IPS DF 19.7 (cell line): ENCODE data around the gene OSBPL6.

Source experiments
- DNase-seq: peaks from one replicate; pipeline ENCODE4 v3.0.0-alpha.2; 2013; ENCODE audit warnings: low read depth, low spot score

OSBPL6 gene

DNA sequence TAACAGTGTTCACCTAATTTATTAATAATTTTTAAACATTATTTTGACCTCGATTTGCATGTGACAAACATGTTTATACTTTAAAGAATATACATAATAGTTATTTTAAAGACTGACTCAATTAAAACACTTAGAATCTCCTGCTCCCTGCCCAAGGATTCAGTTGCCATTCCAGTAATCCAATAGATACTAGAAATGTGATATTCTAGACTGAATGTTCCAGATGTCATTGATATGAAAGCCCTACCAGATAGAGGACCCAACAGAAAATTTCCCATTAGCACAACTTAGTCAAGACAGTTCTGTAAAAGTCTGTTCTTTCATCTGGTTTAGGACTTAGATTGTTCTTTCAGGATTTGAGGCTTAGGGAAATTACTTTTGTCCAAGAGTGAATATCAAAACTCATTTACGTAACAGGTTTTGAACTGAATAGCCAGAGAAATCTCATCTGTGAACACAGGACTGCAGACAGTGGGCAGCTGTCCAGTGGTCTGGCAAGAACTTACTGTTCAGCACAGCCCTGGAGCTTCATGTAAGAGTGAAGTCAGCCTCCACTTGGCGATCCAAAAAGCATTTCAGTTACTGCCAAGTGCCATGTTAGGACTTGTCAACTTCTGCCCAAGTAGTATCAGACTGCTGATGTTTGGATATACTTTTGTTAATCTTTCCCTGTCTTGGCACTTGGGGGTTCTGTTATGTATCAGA, 77.5 kb downstream of the OSBPL6 start:
- no peak for DNase-seq

DNA sequence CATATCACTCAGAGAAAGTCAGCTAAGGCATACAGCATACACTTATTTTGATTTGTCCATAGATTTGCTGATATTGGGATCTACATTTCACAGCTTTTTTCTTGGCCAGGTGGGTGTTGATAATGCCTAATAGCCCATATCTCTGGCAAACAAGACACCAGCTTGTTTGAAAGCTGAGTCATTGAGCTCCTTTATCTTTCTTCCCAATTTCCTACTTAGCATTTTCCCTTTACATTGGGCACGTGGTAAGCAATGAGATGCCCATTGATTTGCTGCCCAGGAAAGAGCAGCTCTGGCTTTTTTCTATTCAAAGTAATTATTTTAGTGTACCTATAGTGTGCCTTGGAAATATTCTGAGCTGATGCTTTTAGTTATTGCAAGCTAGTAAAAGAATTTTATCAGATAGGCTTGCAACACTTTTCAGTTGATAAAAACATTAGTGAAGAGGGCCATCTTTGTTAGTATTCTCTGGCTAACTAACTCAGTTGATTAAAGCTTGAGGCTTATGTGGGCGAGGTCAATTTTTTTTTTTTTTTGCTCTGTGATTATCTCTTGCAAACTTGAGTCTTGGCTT, 79.6 kb downstream of the OSBPL6 start:
- DNase-seq, result no peak

DNA sequence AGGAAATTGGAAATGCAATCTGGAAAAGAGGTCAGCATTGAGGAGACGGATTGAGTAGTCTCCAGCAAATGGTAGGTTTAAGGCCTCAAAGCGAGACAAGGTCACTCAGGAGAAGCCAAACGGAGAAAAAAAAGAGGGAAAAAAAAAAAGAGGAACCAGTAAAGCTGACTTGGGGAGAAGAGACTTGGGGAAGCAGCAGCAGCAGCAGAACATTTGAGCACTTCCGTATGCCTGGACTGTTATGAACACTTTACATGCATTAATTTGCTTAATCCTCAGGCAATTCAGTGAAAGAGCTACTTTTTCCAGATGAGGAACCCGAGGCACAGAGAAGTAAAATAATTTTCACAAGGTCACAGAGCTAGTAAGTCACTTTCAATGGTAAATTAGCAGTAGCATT, 81.3 kb downstream of the OSBPL6 start:
- no peak for DNase-seq

DNA sequence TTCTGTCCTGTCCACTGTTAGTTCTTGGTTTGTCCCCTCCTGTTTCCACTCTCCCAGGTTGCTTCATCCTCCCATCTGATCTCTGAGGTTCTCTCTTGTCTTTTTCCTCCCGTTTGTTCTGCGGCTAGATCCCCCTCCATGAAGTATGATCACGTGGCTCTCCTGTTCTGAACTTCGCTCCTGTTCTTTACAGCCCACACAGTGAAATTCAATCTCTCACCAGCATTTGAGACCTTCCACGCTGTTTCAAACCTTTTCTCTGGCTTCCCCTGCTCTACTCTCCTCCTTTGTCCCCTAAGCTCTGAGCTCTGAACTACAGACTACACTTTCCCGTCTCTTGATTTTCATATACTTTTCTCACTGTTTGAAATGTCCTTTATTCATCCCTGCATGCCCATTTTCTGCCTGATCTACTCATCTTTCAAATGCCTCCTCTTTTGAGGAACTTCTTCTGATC, 83.5 kb downstream of the OSBPL6 start:
- DNase-seq, result no peak

DNA sequence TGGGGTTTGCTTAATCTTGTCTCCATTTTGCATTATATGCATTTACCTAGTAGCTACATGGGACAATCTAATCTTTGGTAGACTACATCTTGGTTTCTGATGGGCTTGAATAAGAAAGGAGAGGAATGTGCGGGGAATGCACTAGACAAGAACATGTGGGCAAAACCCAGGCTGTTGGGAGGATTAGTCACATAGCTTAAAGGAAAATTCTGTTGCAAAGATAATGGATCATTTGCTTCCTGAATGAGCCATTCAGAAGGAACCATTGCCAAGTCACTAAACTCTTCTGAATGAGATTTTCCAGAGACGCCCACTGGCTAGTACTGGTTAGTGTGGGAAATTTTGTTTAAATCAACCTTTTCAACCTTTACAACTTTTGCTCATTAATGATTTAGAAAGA, 84.8 kb downstream of the OSBPL6 start:
- no peak for DNase-seq

DNA sequence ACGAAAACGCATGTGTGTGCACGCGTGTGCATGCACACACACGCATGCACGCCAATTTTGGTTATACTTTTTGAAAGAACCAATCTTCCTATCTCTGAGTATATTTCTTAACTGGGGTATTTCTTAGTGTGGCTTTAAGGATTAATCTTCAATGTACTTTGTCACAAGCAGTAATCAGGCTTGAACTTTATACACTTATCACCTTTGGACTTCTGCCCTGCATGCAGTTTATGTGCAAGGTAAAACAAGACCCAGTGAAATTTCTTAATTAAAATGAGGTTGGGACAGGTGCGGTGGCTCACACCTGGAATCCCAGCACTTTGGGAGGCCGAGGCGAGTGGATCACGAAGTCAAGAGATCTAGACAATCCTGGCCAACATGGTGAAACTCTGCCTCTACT, 85.3 kb downstream of the OSBPL6 start:
- no peak for DNase-seq

DNA sequence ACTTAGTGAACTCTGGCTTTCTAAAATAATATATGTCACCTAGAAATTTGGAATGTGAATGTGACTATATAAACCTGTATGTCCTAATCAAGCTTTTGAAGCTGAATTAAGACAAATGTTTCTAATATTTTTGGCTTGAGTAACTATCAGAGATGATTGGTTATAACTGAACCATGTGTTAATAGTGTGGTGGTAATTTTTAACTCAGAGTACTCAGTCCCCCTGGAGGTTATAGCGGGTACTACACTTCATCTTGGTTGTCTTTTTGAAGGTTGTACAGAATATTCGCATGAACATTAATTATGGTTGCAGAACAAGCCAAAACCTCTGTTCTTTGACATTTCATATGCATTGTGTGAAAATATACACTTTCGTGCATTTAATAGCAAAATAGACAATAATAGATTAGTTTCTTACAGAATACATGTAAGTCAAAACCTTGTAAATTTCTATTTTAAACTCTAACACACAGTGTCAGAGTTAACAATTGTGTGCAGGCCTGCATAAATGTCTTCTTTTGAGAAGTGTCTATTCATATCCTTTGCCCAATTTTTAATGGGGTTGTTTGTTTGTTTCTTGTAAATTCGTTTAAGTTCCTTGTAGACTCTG, 86.0 kb downstream of the OSBPL6 start:
- no peak for DNase-seq

DNA sequence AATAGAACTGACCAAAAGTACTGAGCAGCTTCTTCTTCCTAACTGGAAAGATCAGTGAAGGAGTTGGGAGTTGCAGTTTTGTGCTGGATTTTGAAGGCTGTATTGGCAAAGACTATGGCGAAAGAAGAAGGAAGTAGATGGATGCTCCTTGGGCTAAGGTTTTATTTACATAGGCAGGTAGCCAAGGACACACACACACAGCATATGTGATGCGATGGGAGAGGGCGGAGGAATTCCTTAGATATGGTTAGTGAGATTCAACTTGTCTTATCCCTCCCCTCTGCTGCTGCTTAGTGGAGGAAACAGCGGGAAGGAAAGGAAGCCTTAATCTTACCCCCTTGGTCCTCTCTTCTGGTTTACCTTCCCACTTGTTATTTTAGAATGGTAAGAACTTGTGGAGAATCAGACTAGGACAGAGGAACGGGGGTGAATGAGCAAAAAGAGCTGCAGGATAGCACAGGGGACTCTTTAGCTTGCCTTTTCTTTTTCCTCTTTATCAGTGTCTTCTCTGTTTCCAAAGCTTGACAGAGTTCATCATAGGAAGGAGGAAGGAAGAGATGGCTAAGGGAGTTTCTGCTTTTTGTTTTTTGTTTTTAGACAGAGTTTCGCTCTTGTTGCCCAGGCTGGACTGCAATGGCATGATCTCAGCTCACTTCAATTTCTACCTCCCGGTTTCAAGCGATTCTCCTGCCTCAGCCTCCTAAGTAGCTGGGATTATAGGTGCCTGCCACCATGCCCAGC, 87.9 kb downstream of the OSBPL6 start:
- DNase-seq, result no peak

DNA sequence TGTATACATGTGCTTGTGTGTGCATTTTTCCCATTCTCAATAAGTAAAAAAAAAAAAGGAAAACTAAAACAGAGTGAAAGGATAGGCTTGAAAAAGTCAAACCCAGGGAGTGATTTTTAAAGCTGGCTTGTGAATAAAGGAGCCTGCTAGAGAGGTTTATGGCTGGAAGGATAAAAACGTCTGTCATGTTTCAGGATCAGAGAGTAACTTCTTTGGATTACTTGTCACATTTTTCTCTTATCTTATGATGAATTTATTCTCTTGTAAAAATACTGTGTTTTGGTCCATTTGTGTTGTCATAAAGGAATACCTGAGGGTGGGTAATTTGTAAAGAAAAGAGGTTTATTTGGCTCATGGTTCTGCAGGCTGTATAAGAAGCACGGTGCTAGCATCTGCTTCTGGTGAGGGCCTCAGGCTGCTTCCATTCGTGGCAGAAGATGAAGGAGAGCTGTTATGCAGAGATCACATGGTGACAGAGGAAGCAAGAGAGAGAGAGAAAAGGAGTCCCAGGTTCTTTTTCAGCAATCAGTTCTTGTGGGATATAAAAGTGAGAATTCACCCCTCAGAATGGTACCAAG, 89.1 kb downstream of the OSBPL6 start:
- DNase-seq, result no peak

DNA sequence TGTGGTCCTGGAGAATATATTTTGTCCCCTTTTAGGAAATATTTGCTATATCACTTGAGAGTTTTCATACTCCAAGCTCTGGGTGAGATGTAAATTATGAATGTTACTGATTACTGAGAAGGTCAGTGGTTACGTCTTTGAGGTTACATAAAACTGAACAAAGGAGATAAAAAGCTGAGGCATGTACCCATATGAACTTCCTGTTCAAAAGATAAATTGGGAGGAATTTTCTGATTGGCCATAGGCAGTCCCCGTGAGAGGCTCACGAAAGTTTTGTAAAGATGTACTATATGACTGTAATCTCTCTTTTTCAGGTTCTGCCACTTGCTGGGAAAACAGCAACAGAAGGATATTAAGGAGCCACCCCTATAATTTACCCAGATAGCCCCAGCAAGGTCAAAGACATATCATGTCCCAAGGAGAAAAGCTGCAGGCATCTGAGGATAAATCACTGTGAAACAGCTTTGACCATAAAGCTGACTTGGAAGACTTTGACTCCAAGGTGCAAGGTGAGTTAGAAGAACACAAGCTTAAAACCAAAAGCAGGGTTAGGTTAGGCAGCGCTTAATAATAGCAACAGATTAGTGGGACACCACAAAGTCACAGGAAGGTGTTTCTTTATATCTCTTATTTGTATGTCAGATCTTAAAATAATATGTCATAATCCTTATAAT, 90.4 kb downstream of the OSBPL6 start:
- no peak for DNase-seq

DNA sequence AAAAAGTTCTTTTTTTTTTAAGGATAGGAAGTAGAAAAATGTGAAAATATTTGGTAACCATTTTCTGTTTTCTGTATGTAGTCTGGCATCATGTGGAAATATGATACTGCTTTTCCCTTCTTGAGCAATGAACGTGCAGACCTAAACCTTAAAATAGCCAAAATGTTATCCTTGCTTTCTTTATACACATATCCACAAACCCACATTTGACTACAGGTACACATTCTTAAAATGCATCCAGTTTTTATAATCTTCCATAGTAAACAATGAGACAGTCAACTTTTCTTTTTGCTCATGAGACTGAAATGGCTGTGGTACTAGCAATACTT, 90.9 kb downstream of the OSBPL6 start:
- DNase-seq, result no peak

DNA sequence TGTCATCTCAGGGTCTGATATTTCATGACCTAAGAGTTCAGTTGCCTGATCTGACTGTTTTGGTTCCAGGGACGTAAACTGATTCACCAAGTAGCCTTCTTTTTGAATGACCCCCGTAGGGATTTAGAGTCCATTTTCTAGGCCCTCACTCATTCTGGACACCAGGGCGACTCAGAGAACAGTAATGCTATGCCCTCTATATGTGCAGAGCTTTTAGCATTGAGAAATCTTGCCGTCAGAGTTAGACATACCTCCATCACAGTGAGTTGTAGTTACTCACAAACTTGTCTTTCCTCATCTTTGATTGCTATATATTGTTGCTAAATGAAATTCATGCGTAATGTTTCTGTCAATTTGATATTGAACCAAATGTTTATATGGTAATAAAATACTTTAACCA, 92.3 kb downstream of the OSBPL6 start:
- DNase-seq, result no peak

DNA sequence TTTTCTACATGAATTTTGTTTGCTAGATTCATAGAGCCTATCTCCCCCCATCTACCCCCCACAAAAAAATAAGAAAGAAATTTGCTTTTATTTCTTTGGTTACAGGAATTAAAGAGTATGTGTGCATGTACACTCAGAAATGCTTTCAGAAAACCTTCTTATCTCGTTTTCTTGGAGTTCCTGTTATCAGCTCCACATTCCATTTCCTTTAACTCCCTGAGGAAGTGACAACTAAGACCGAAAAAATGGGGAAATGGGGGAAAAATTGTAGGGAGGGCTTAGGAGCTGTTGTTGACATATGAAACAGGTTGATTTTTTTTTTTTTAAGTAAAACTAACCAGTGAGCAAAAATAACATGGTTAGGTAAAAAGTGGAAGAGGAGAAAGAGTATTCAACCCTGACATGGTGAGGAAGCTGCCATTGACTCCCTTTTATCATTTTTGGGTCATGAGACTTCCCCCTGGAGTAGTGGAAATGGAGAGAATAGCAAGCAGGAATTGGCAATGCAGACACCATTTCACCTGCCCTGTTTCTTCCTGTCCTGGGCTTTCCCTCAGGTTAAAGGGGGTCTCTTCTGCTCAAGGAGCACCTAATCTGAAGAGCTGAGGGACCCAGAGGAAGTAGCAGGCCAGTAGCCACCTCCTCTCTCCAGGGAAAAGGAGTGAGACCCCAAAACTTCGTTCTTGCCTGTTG, 93.5 kb downstream of the OSBPL6 start:
- no peak for DNase-seq

DNA sequence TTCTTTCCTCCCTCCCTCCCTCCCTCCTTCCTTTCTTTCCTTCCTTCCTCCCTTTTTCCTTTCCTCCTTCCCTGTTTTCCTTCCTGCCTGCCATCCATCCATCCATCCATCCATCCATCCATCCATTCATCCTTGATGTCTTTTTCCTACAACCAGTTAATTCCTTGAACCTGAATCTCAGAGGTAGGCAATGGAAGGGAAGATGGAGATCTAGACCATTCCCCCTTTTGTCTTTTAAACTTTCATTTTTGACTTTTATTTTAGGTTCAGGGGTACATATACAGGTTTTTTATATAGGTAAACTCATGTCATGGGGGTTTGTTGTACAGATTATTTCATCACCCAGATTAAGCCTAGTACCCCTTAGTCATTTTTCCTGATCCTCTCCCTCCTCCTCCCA, 97.4 kb downstream of the OSBPL6 start:
- no peak for DNase-seq

DNA sequence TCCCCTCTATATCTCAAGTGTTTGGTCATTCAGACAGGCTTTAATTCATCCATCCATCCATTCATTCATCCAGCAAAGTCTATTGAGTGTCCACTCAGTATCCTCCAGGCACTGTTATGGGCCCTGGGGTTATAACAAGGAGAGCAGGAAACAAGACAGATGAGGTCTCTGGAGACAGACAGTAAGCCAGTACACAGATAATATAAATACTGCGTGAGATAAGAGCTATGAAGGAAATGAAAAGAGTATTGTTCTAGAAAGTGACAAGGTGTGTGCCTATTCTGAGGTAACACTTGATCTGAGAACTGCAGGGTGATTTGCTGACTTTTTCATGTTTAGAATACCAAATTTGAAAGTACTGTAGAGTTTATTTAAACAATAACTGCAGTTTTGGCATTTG, 98.3 kb downstream of the OSBPL6 start:
- no peak for DNase-seq

DNA sequence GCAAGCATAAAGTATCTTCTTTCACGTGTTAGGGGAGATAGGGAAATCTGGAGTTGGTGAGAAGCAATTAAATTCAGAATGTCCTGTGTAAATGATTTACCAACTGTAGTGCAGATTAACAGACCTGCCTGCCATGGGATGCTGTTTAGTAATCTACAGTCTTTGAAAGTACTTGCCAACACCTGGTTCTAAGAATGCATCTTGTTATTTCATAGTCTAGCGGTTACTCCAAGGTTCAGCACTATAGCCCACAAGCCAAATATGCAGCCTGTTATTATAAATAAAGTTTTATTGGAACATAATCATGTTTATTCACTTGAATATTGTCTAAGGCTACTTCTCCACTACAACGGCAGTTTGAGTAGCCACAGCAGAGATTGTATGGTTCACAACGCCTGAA, 100.8 kb downstream of the OSBPL6 start:
- no peak for DNase-seq

DNA sequence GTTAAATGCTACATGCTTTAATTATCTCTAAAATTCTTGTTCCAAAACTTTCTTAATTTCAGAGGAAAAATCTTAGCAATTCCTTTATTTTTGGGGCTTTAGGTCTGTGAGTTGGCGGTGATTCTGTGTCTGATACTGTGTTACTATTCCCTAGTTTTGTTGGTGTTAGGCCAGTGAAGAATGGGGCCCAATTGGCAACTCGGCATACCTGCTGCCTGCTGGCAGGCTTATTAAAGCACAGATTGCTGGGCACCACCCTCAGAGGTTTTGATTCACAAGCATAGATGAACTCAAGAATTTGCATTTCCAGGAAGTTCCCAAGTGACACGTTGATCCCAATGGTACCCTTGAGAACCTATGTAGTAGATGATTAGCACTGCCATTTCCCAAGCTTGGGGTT, 101.6 kb downstream of the OSBPL6 start:
- no peak for DNase-seq

DNA sequence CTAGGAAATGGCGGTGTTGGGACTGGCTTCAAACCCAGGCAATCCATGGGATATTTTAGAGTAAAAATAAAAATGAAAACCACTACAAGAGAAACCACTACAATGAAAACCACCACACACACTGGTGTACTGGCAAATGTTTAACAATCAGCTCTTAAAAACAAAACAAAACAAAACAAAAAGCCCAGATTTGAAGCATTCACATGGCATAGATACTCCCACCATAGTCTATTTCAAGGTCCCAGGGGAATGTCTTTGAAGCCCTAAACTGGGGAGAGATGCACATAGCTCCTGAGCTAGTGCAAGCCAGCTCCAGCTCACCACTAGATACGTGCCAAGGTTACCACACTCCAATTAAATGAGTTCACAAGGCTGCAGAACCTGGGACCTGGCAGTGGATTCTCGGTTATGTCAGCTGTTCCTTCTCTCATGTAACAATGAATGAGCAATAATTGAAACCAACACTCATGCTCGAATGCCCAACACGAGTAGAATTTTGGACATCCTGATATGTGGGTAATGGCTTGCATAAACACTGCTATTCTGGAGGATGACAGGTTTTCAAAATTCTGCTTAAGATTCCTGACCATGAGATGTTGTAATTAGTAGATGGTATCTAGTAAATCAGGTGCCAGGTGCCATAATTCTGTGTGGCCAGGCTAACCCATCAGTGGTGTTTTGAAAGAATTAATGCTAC, 102.2 kb downstream of the OSBPL6 start:
- no peak for DNase-seq

DNA sequence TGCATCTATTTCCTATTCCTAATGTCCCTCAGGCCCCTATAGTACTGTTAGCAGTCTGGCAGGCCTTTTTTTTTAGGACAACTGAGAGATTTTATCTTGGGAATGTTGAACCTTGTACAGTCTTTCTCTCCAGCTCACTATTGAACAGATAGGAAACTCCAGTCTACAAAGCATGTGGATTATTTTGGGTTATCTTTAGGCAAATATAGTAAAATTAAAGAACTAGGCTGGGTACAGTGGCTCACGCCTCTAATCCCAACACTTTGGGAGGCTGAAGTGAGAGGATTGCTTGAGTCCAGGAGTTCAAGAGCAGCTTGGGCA, 102.7 kb downstream of the OSBPL6 start:
- no peak for DNase-seq

DNA sequence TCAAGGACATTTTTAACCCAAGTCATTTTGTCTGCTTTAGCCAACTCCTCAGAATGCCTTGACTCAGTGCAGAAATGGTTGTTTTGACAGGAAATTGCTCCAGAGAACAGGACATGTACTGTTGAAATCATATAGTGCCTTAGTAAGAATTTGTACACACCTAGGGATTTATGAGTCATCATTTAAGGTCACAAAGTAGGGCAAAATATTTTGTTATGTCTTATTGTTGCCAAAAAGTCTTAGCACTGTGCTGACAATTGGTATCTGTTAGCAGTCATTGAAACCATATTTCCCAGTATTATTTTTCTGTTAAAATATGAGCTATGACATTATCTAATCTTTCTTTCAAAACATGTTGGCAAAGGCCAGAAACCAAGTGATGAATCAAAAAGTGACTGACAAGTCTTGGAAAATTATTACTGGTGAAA, 104.5 kb downstream of the OSBPL6 start:
- DNase-seq, result no peak
